GM19025 (cell line): ENCODE data around the gene OR52A5.

Experiments
- ATAC-seq: cut with Tn5 transposase; IDR thresholded peaks from one replicate; pipeline ENCODE4 v1.9.1; 2021; ENCODE audit warnings: mild to moderate bottlenecking, low read depth, moderate library complexity; ENCODE audit not compliant: unreplicated experiment

Gene OR52A5

GRCh38 chr11:5118893-5119292 lies 19.3 kb downstream of the OR52A5 start:
- no peak for ATAC-seq

GRCh38 chr11:5117588-5117987 lies 20.6 kb downstream of the OR52A5 start:
- no peak for ATAC-seq

- ATAC-seq: no peak
These were observed 22.8 kb downstream of the OR52A5 start for GRCh38 chr11:5115339-5115738.

- ATAC-seq: no peak
These were observed 30.9 kb downstream of the OR52A5 start for GRCh38 chr11:5107285-5107684.

- no peak for ATAC-seq
These were observed 35.1 kb downstream of the OR52A5 start for GRCh38 chr11:5103066-5103465.

- no peak for ATAC-seq
These were observed 35.9 kb downstream of the OR52A5 start for GRCh38 chr11:5102246-5102645.

GRCh38 chr11:5096011-5096410 lies 42.1 kb downstream of the OR52A5 start:
- ATAC-seq: no peak

- ATAC-seq: no peak
These were observed 45.2 kb downstream of the OR52A5 start for GRCh38 chr11:5092821-5093585.

GRCh38 chr11:5090668-5091067 lies 47.5 kb downstream of the OR52A5 start:
- no peak for ATAC-seq

GRCh38 chr11:5088556-5088955 lies 49.6 kb downstream of the OR52A5 start:
- ATAC-seq: no peak

GRCh38 chr11:5083602-5084001 lies 54.6 kb downstream of the OR52A5 start:
- no peak for ATAC-seq

GRCh38 chr11:5081405-5081804 lies 56.8 kb downstream of the OR52A5 start:
- ATAC-seq: no peak
